Trophoblast cell (in vitro differentiated cells and primary cell): Measurements from ENCODE around the gene LIME1.
A peak's percentile ranks its signal among the peaks of the same experiment; 100 is the strongest.

Experiments used
- DNase-seq, 2 donors: peaks; one replicate each; pipeline ENCODE4 v3.0.0-alpha.2; 2016
- H2AFZ ChIP-seq: 2 replicates; pipeline ENCODE4 v1.6.1; 2013; ENCODE audit warnings: low read length, moderate library complexity, mild to moderate bottlenecking; ENCODE audit not compliant: insufficient read depth, poor library complexity
- H2AK5ac ChIP-seq: 2 replicates; pipeline ENCODE4 v1.6.1; 2013; ENCODE audit warnings: mild to moderate bottlenecking, low read length
- H2BK120ac ChIP-seq: 2 replicates; pipeline ENCODE4 v1.6.1; 2013; ENCODE audit warnings: low read length, mild to moderate bottlenecking, moderate library complexity; ENCODE audit not compliant: insufficient read depth, poor library complexity
- H2BK12ac ChIP-seq: 2 replicates; pipeline ENCODE4 v1.6.1; 2013; ENCODE audit warnings: mild to moderate bottlenecking, low read length, moderate library complexity
- H2BK5ac ChIP-seq: 2 replicates; pipeline ENCODE4 v1.6.1; 2013; ENCODE audit warnings: low read length, low read depth, moderate library complexity, mild to moderate bottlenecking; ENCODE audit not compliant: poor library complexity
- H3K14ac ChIP-seq: 2 replicates; pipeline ENCODE4 v1.6.1; 2013; ENCODE audit warnings: mild to moderate bottlenecking, low read length
- H3K18ac ChIP-seq: 2 replicates; pipeline ENCODE4 v1.6.1; 2013; ENCODE audit warnings: mild to moderate bottlenecking, low read length
- H3K23ac ChIP-seq: 2 replicates; pipeline ENCODE4 v1.6.1; 2013; ENCODE audit warnings: low read length
- H3K27ac ChIP-seq: 2 replicates; pipeline ENCODE4 v1.5.1; 2013; ENCODE audit warnings: low read depth, mild to moderate bottlenecking, inconsistent platforms, low read length, moderate library complexity
- H3K27me3 ChIP-seq: 2 replicates; pipeline ENCODE4 v1.6.1; 2013; ENCODE audit warnings: inconsistent platforms, mild to moderate bottlenecking, low read length, moderate library complexity; ENCODE audit not compliant: insufficient read depth
- H3K36me3 ChIP-seq, 2 experiments: 1 replicate in 1 of 2; 2 replicates in 1 of 2; pipeline ENCODE4 v1.6.1; 2013; ENCODE audit warnings: low read length in 2 of 2, mild to moderate bottlenecking in 2 of 2, moderate library complexity in 1 of 2; ENCODE audit not compliant: insufficient read depth in 2 of 2, control insufficient read depth in 1 of 2
- H3K4ac ChIP-seq: 2 replicates; pipeline ENCODE4 v1.6.1; 2013; ENCODE audit warnings: low read depth, mild to moderate bottlenecking, low read length, moderate library complexity
- H3K4me1 ChIP-seq, 2 experiments: 1 replicate in 1 of 2; 2 replicates in 1 of 2; pipeline ENCODE4 v1.6.1; 2013; ENCODE audit warnings: low read length in 2 of 2, mild to moderate bottlenecking in 2 of 2, moderate library complexity in 1 of 2; ENCODE audit not compliant: insufficient read depth in 2 of 2, control insufficient read depth in 1 of 2
- H3K4me2 ChIP-seq: 2 replicates; pipeline ENCODE4 v1.6.1; 2013; ENCODE audit warnings: inconsistent platforms, mild to moderate bottlenecking, low read length, moderate library complexity
- H3K4me3 ChIP-seq: 2 replicates; pipeline ENCODE4 v1.5.1; 2013; ENCODE audit warnings: mild to moderate bottlenecking, low read depth, low read length, inconsistent platforms
- H3K79me1 ChIP-seq: one replicate; pipeline ENCODE4 v1.6.1; 2013; ENCODE audit warnings: low read length
- H3K79me2 ChIP-seq: 2 replicates; pipeline ENCODE4 v1.6.1; 2013; ENCODE audit warnings: low read length, mild to moderate bottlenecking; ENCODE audit not compliant: control insufficient read depth, insufficient read depth, poor library complexity
- H3K9ac ChIP-seq: 2 replicates; pipeline ENCODE4 v1.6.1; 2013; ENCODE audit warnings: mild to moderate bottlenecking, low read length
- H3K9me3 ChIP-seq: 2 replicates; pipeline ENCODE4 v1.6.1; 2013; ENCODE audit warnings: low read depth, mild to moderate bottlenecking, control low read depth, inconsistent platforms, low read length; ENCODE audit not compliant: insufficient read depth
- H4K12ac ChIP-seq: 2 replicates; pipeline ENCODE4 v1.6.1; 2013; ENCODE audit warnings: low read depth, mild to moderate bottlenecking, low read length, moderate library complexity
- H4K8ac ChIP-seq: 2 replicates; pipeline ENCODE4 v1.6.1; 2013; ENCODE audit warnings: low read depth, mild to moderate bottlenecking, low read length, moderate library complexity
- H4K91ac ChIP-seq: one replicate; pipeline ENCODE4 v1.6.1; 2013; ENCODE audit warnings: low read depth, mild to moderate bottlenecking, low read length, moderate library complexity
- WGBS: extraction: QIAGEN DNeasy Blood & Tissue Kit; methylation state at CpG from one replicate; pipeline ENCODE4 v1.1.7; 2013; ENCODE audit warnings: missing lambda C conversion rate; ENCODE audit not compliant: insufficient read length, insufficient coverage; ENCODE audit errors: extremely low coverage; 5-methylcytosine and 5-hydroxymethylcytosine counted together

LIME1 gene

GRCh38 chr20:63765902-63766301 lies 29.4 kb downstream of the LIME1 start:
- Histone ChIP-seq H4K12ac (no peak overlapping the region), H3K9me3 (peaks cover 2% of the 10 kb centered on the region), H3K79me1 (no peaks in the 10 kb centered on the region), H3K14ac (no peak overlapping the region), H3K36me3 (peaks cover 28 to 32% of the 10 kb centered on the region in 2 experiments), H4K91ac (no peak overlapping the region), H3K4me1 (no peaks in the 10 kb centered on the region), H2AK5ac (no peak overlapping the region), H3K27me3 (no peaks in the 10 kb centered on the region), H3K4me2 (no peak overlapping the region), H4K8ac (no peak overlapping the region), H2BK12ac (no peak overlapping the region), H3K4me3 (no peak overlapping the region), H3K4ac (no peak overlapping the region), H3K79me2 (no peaks in the 10 kb centered on the region), H3K27ac (no peak overlapping the region), H2BK120ac (no peak overlapping the region), H2AFZ (no peak overlapping the region), H3K23ac (no peak overlapping the region), H3K18ac (no peak overlapping the region), H3K9ac (no peak overlapping the region), H2BK5ac (no peak overlapping the region)
- WGBS: no CpG with 5 or more reads among the region's 7 CpGs
- peak in 1 of 2 donors; percentile 18 for DNase-seq

- no peak overlapping the region for H2AFZ ChIP-seq
Observed at GRCh38 chr20:63766695-63767426, 30.4 kb downstream of the LIME1 start.

GRCh38 chr20:63767456-63767855 lies 31.0 kb downstream of the LIME1 start:
- peaks cover 28 to 36% of the 10 kb centered on the region in 2 experiments for H3K36me3 ChIP-seq
- H3K79me1 ChIP-seq: no peaks in the 10 kb centered on the region
- H2BK12ac ChIP-seq: no peak overlapping the region
- H3K4ac ChIP-seq: no peak overlapping the region
- no peaks in the 10 kb centered on the region for H3K4me1 ChIP-seq
- H4K8ac ChIP-seq: no peak overlapping the region
- H2AFZ ChIP-seq: no peak overlapping the region
- H3K23ac ChIP-seq: no peak overlapping the region
- H3K14ac ChIP-seq: no peak overlapping the region
- no peak overlapping the region for H3K9ac ChIP-seq
- no peak overlapping the region for H2BK120ac ChIP-seq
- H2BK5ac ChIP-seq: no peak overlapping the region
- WGBS: no CpG with 5 or more reads among the region's 18 CpGs
- peak in 1 of 2 donors; percentile 56 for DNase-seq
- no peak overlapping the region for H2AK5ac ChIP-seq
- H4K91ac ChIP-seq: no peak overlapping the region
- H4K12ac ChIP-seq: no peak overlapping the region
- no peaks in the 10 kb centered on the region for H3K79me2 ChIP-seq
- no peak overlapping the region for H3K27ac ChIP-seq
- H3K27me3 ChIP-seq: no peaks in the 10 kb centered on the region
- no peak overlapping the region for H3K4me3 ChIP-seq
- no peak overlapping the region for H3K4me2 ChIP-seq
- H3K9me3 ChIP-seq: peaks cover 2% of the 10 kb centered on the region
- no peak overlapping the region for H3K18ac ChIP-seq

More at GRCh38 chr20:63766695-63767426, 30.4 kb downstream of the LIME1 start:
- Histone ChIP-seq H4K12ac (no peak overlapping the region), H3K36me3 (peaks cover 28 to 36% of the 10 kb centered on the region in 2 experiments), H3K4ac (no peak overlapping the region), H3K4me2 (no peak overlapping the region), H4K91ac (no peak overlapping the region), H3K14ac (no peak overlapping the region), H2BK5ac (no peak overlapping the region), H3K4me3 (no peak overlapping the region), H2AK5ac (no peak overlapping the region), H2BK120ac (no peak overlapping the region), H3K9ac (no peak overlapping the region), H4K8ac (no peak overlapping the region), H3K4me1 (no peaks in the 10 kb centered on the region), H3K9me3 (peaks cover 2% of the 10 kb centered on the region), H2BK12ac (no peak overlapping the region), H3K23ac (no peak overlapping the region), H3K27me3 (no peaks in the 10 kb centered on the region), H3K27ac (no peak overlapping the region), H3K79me1 (no peaks in the 10 kb centered on the region), H3K18ac (no peak overlapping the region), H3K79me2 (no peaks in the 10 kb centered on the region)
- no CpG with 5 or more reads among the region's 38 CpGs for WGBS
- DNase-seq: no peak

- no peak overlapping the region for H2BK12ac ChIP-seq
- no peak overlapping the region for H4K12ac ChIP-seq
- H3K14ac ChIP-seq: no peak overlapping the region
- peaks cover 28 to 36% of the 10 kb centered on the region in 2 experiments for H3K36me3 ChIP-seq
- no peak overlapping the region for H2BK120ac ChIP-seq
- no peaks in the 10 kb centered on the region for H3K4me1 ChIP-seq
- H3K4me3 ChIP-seq: no peak overlapping the region
- no peak overlapping the region for H2BK5ac ChIP-seq
- H3K27ac ChIP-seq: no peak overlapping the region
- no peak overlapping the region for H3K18ac ChIP-seq
- H3K4me2 ChIP-seq: no peak overlapping the region
- H3K4ac ChIP-seq: no peak overlapping the region
- no peaks in the 10 kb centered on the region for H3K79me1 ChIP-seq
- no peaks in the 10 kb centered on the region for H3K79me2 ChIP-seq
- H2AFZ ChIP-seq: no peak overlapping the region
- H3K9ac ChIP-seq: no peak overlapping the region
- no CpG with 5 or more reads among the region's 7 CpGs for WGBS
- no peaks in the 10 kb centered on the region for H3K27me3 ChIP-seq
- H2AK5ac ChIP-seq: no peak overlapping the region
- H3K23ac ChIP-seq: no peak overlapping the region
- DNase-seq: no peak
- peaks cover 2% of the 10 kb centered on the region for H3K9me3 ChIP-seq
- no peak overlapping the region for H4K91ac ChIP-seq
- H4K8ac ChIP-seq: no peak overlapping the region
Observed at GRCh38 chr20:63767886-63768285, 31.4 kb downstream of the LIME1 start.
